HL-60/S4 treated with phorbol 12-myristate 13-acetate at 8.2 ng/mL for 4 days and 3 days (cell line): ENCODE results near the gene DVL3.

Experiments
- in situ Hi-C: fragments of 300-500 bp; cut with MboI; formaldehyde crosslinking; loops from 2 replicates; pipeline ENCODE4 v1.15.0; 2022; ENCODE audit warnings: low sequenced_read_pairs

Gene DVL3

GRCh38 chr3:184176377-184177330, 21.5 kb downstream of the DVL3 start:
- in situ Hi-C loops: no loop called here

GRCh38 chr3:184177331-184177731, 22.2 kb downstream of the DVL3 start:
- in situ Hi-C loops: no loop called here

- in situ Hi-C loops: no loop called here
Measured at GRCh38 chr3:184177767-184178306, 22.7 kb downstream of the DVL3 start.

DNA sequence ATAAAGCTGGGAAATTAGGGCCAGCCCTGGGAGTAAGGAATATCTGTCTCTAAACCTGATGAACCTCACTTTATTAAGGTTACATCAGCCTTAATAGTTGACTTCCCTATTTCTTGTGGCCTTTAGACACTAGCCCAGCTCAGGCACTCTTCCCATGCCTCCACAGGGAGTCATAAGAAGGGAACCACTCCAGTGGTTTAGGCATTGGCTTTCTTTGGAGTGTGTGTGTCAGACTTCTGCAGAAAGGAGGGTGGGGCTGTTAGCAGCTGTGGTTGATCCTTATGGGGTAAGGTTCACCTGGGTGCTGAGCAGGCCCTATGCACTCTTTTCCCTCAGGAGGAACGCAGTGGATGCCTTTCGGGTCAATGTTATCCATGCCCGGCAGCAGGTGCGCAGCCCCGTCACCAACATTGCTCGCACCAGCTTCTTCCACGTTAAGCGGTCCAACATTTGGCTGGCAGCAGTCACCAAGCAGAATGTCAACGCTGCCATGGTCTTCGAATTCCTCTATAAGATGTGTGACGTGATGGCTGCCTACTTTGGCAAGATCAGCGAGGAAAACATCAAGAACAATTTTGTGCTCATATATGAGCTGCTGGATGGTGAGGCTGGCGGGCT, 23.5 kb downstream of the DVL3 start:
- in situ Hi-C loops: no loop called here

DNA sequence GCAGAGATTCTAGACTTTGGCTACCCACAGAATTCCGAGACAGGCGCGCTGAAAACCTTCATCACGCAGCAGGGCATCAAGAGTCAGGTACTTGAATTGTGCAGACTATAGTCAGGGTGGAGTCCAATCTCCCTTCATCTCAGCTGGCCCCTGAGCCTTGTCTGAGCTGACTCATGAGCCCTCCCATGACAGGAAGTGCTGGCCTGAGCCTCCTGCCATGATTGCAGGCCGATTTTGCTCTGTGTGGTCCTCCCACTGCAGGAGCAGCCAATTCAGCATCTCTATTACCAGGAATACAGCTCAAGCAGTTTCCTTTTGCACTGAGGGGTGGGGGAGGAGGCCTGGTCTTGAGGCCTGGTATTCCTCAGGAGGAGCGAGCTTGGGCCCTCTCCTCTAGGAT, 25.0 kb downstream of the DVL3 start:
- in situ Hi-C loops: no loop called here

GRCh38 chr3:184181596-184181995, 26.4 kb downstream of the DVL3 start:
- in situ Hi-C loops: no loop called here

GRCh38 chr3:184183679-184184078, 28.5 kb downstream of the DVL3 start:
- in situ Hi-C loops: no loop called here

DNA sequence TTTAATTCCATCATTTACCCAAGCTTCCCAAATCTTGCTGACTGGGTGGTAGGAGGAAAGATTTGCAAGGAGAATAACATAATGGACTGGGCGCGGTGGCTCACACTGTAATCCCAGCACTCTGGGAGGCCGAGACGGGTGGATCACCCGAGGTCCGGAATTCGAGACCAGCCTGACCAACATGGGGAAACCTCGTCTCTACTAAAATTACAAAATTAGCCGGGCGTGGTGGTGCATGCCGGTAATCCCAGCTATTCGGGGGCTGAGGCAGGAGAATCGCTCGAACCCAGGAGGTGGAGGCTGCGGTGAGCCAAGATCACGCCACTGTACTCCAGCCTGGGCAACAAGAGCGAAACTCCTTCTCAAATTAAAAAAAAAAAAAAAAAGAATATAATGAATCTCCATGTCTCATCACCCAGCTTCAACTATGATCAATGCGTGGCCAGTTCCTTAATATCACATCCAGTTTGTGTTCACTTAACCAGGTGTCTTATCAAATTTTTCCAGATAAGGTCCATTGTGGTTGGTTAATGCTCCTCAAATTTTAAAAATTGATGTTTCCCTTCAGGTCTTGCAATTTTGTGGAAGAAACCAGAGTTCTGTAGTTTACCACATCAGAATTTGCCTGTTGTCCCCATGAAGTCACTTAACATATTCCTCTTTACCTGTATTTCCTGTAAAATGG, 29.5 kb downstream of the DVL3 start:
- in situ Hi-C loops: no loop called here

GRCh38 chr3:184185461-184186183, 30.4 kb downstream of the DVL3 start:
- in situ Hi-C loops: no loop called here

DNA sequence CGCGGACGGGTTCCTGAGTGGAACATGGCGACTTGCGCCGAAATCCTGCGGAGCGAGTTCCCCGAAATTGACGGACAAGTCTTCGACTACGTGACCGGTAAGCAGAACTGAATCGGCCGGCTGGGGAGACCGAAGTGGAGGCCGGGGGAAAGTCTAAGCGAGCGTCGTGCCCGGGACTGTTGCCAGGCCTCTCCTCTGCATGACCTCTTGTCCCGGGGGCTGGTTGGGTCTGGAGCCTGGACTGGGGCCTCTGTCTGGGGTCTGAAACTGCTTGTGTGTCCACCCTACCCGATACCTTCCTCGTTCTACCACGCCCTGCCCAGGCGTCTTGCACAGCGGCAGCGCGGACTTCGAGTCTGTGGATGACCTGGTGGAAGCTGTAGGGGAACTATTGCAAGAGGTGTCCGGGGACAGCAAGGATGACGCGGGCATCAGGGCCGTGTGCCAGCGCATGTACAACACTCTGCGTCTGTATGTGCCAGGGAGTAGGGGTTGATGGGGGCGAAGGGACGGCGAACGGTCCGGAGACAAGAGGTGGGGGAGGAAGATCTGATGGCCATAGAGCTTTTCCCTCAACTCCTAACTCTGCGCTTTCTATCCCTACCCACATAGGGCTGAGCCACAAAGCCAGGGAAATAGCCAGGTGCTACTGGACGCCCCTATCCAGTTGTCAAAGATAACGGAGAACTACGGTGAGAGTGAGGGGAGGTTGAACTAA, 31.2 kb downstream of the DVL3 start, which contains the start of gene ABCF3:
ABCF3 (plus strand) TSS at position 16 of the 718 bp plus-strand sequence; CDS start at position 25, 9 bp downstream.
- in situ Hi-C loops: no loop called here

DNA sequence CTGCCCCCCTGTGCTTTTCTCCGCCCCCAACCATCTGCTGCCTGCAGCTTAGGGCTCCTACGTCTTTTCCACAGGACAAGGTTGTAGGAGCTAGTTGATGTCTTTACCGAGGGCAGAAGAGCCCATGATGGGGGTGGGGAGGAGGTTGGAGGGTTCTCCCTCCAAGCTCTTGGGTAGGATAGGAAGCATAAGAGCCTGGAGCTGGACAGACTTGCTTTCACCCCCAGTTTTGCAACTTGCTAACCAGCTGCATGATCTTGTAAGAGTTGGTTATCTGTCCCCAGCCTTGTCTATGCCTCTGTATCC, 31.7 kb downstream of the DVL3 start:
- in situ Hi-C loops: no loop called here

- in situ Hi-C loops: no loop called here
Measured at GRCh38 chr3:184188080-184188479, 32.9 kb downstream of the DVL3 start.

GRCh38 chr3:184189421-184189820, 34.2 kb downstream of the DVL3 start:
- in situ Hi-C loops: no loop called here

DNA sequence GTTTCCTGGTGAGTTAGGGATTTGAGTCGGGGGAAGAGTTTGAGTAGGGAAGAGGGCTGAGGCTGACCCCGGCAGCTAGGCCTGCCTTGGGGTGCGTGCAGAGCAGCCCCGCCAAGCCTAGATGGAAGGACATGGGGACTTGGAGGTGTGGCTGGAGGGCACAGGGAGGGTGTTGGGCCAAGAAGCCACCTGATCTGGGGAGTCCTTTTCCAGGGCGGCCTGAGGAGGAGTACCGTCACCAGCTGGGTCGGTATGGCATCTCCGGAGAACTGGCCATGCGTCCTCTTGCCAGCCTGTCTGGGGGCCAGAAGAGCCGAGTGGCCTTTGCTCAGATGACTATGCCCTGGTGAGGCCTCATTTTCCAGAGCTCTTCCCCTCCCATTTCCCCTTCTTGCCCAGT, 37.7 kb downstream of the DVL3 start:
- in situ Hi-C loops: no loop called here

DNA sequence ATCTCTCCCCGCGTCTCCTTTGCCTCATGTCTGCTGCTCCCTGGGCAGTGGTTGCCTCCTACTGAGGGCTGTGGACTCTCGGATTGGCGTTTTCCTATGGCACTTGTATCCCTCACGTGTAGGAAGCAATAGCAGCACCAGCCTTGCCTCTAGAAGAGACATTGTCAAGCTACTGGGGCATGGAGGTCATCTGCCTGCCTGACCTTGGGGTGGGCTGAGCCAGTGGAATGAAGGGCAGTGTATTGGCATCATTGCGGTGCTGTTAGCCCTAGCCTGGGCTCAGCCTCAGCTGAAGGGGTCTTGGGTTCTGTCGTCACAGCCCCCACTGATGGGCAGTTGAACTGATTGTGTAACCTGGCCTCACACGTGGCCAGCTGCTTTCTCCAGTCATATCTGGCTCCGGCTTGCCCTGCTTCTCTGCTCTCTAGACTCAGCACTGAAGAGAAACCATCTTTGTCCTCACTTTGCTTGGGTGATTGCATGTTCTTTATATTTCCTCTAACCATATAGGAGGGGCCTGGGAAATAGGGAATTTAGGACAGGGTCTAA, 38.9 kb downstream of the DVL3 start:
- in situ Hi-C loops: no loop called here

- in situ Hi-C loops: no loop called here
Measured at GRCh38 chr3:184196536-184196935, 41.4 kb downstream of the DVL3 start.

GRCh38 chr3:184198509-184198908, 43.3 kb downstream of the DVL3 start:
- in situ Hi-C loops: no loop called here

DNA sequence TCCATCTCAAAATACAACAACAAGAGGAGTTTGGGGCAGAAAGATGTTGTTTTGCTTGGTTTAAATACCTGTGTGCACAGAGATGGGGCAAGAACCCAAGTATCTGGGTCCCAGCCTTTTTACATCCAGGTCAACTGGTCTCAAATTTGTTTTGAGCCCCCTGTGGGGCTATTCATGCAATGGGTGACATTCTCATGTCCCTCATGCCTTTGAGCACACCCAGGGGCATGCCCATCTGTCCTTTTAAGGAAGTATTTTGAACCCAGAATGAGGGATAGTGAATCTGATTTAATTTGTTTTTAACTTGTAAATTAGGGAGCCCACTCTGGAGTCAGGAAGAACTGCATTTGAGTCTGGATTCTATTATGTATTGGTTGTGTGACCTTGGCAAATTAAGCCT, 45.6 kb downstream of the DVL3 start:
- in situ Hi-C loops: no loop called here

GRCh38 chr3:184203526-184203925, 48.3 kb downstream of the DVL3 start:
- in situ Hi-C loops: no loop called here
